H1 (cell line): ENCODE data around the gene FFAR2. TPM values are rescaled to one million over a fixed set of nuclear protein-coding genes. Genes with fewer than 3 reads are reported as not detected.

Experiments
- CTCF ChIA-PET: fragments of 300-600 bp; sonication (Branson Sonifier 250); formaldehyde crosslinking; loops from one replicate; lab custom pipeline; 2021; ENCODE audit not compliant: partially characterized antibody; lab: Charles Lee
- POLR2A ChIA-PET: fragments of 300-600 bp; sonication (Branson Sonifier 250); formaldehyde crosslinking; loops from one replicate; lab custom pipeline; 2021; ENCODE audit warnings: inconsistent platforms; ENCODE audit not compliant: partially characterized antibody; lab: Charles Lee
- DNase-seq, 2 experiments: peaks; one replicate each; pipeline versions ENCODE4 v3.0.0 to v3.0.0-alpha.2; 2010 to 2022; ENCODE audit warnings: low spot score in 2 of 2, low read depth in 1 of 2, mixed read lengths in 1 of 2
- FAIRE-seq: peaks from 2 replicates; lab custom pipeline; 2011; peaks lifted over from hg19 to GRCh38; lab: Jason Lieb, UNC
- H2AFZ ChIP-seq: 2 replicates; pipeline ENCODE4 v1.8.1; 2012; ENCODE audit warnings: low read length, inconsistent platforms
- H2AK5ac ChIP-seq: 2 replicates; pipeline ENCODE4 v1.6.1; 2013; ENCODE audit warnings: low read depth, low read length
- H2BK120ac ChIP-seq: replicated peaks from 2 replicates; pipeline ENCODE3; 2013; ENCODE audit warnings: low read depth, low read length, inconsistent platforms
- H2BK12ac ChIP-seq: 2 replicates; pipeline ENCODE4 v1.6.1; 2013; ENCODE audit warnings: low read depth, low read length
- H2BK15ac ChIP-seq: 2 replicates; pipeline ENCODE4 v1.6.1; 2013; ENCODE audit warnings: low read length
- H2BK20ac ChIP-seq: 2 replicates; pipeline ENCODE4 v1.6.1; 2013; ENCODE audit warnings: low read length
- H2BK5ac ChIP-seq: 2 replicates; pipeline ENCODE4 v1.6.1; 2013; ENCODE audit warnings: low read depth, low read length
- H3K14ac ChIP-seq: 2 replicates; pipeline ENCODE4 v1.6.1; 2013; ENCODE audit warnings: inconsistent platforms; ENCODE audit not compliant: insufficient read length
- H3K18ac ChIP-seq: 2 replicates; pipeline ENCODE4 v1.6.1; 2013; ENCODE audit warnings: low read length; ENCODE audit errors: extremely low read depth
- H3K23ac ChIP-seq: 2 replicates; pipeline ENCODE4 v1.6.1; 2013; ENCODE audit warnings: inconsistent platforms; ENCODE audit not compliant: insufficient read length
- H3K23me2 ChIP-seq: 2 replicates; pipeline ENCODE4 v1.6.1; 2013; ENCODE audit warnings: low read depth, low read length
- H3K27ac ChIP-seq: 2 replicates; pipeline ENCODE4 v1.6.1; 2011; ENCODE audit warnings: low read depth, low read length, inconsistent platforms
- H3K27me3 ChIP-seq, 4 experiments: replicated peaks in 1 of 4; 1 replicate in 1 of 4; 2 replicates in 3 of 4; pipeline versions ENCODE4 v1.6.1 to v1.8.1; 2011 to 2013; ENCODE audit warnings: low read length in 3 of 4, mild to moderate bottlenecking in 3 of 4, inconsistent platforms in 2 of 4, mixed read lengths in 2 of 4, moderate library complexity in 1 of 4; ENCODE audit not compliant: control insufficient read depth in 3 of 4, insufficient read depth in 3 of 4; ENCODE audit errors: extremely low read depth in 1 of 4
- H3K36me3 ChIP-seq, 4 experiments: 2 replicates each; pipeline versions ENCODE4 v1.6.1 to v1.8.1; 2011 to 2013; ENCODE audit warnings: mild to moderate bottlenecking in 4 of 4, low read length in 3 of 4, moderate library complexity in 2 of 4, control low read depth in 1 of 4, inconsistent platforms in 1 of 4; ENCODE audit not compliant: insufficient read depth in 4 of 4, control insufficient read depth in 2 of 4
- H3K4ac ChIP-seq: replicated peaks from 2 replicates; pipeline ENCODE3; 2013; ENCODE audit warnings: low read length, low read depth, mixed read lengths, inconsistent platforms; ENCODE audit not compliant: insufficient read length
- H3K4me1 ChIP-seq, 4 experiments: replicated peaks in 1 of 4; 1 replicate in 1 of 4; 2 replicates in 3 of 4; pipeline versions ENCODE4 v1.6.1 to v1.8.1; 2011 to 2013; ENCODE audit warnings: low read length in 3 of 4, inconsistent platforms in 2 of 4, mixed read lengths in 1 of 4; ENCODE audit not compliant: insufficient read depth in 4 of 4, control insufficient read depth in 3 of 4
- H3K4me2 ChIP-seq, 2 experiments: 2 replicates each; pipeline versions ENCODE4 v1.6.1 to v1.8.1; 2011 to 2013; ENCODE audit warnings: low read depth in 2 of 2, low read length in 2 of 2, control low read depth in 1 of 2, inconsistent platforms in 1 of 2, mild to moderate bottlenecking in 1 of 2; ENCODE audit not compliant: insufficient read depth in 1 of 2
- H3K4me3 ChIP-seq, 4 experiments: fragments of 200-600, 300-600 bp in 1 of 4; sonication (generic), shearing (Covaris generic), sonication (Bioruptor Twin) in 1 of 4; 2 replicates each; pipeline versions ENCODE4 v1.5.1 to v1.8.1; 2011 to 2016; ENCODE audit warnings: low read length in 4 of 4, low read depth in 3 of 4, control low read depth in 2 of 4, inconsistent platforms in 2 of 4, mild to moderate bottlenecking in 2 of 4, mixed read lengths in 1 of 4, moderate library complexity in 1 of 4; ENCODE audit not compliant: insufficient read depth in 2 of 4; ENCODE audit errors: extremely low read depth in 1 of 4
- H3K56ac ChIP-seq: replicated peaks from 2 replicates; pipeline ENCODE3; 2013; ENCODE audit warnings: low read depth, mild to moderate bottlenecking, mixed read lengths, low read length, inconsistent platforms; ENCODE audit not compliant: insufficient read length
- H3K79me1 ChIP-seq: 2 replicates; pipeline ENCODE4 v1.6.1; 2013; ENCODE audit warnings: low read depth, low read length, control low read depth
- H3K79me2 ChIP-seq, 2 experiments: 2 replicates each; pipeline versions ENCODE4 v1.6.1 to v1.8.1; 2012 to 2013; ENCODE audit warnings: low read length in 2 of 2, mild to moderate bottlenecking in 2 of 2, inconsistent platforms in 1 of 2; ENCODE audit not compliant: insufficient read depth in 2 of 2, control insufficient read depth in 1 of 2
- H3K9ac ChIP-seq, 4 experiments: replicated peaks in 1 of 4; 1 replicate in 1 of 4; 2 replicates in 3 of 4; pipeline versions ENCODE4 v1.6.1 to v1.8.1; 2011 to 2013; ENCODE audit warnings: low read depth in 3 of 4, low read length in 3 of 4, control low read depth in 2 of 4, mild to moderate bottlenecking in 2 of 4, moderate library complexity in 2 of 4, inconsistent platforms in 1 of 4; ENCODE audit errors: extremely low read depth in 1 of 4
- H3K9me3 ChIP-seq, 2 experiments: 2 replicates each; pipeline versions ENCODE4 v1.6.1 to v1.8.1; 2012 to 2013; ENCODE audit warnings: mild to moderate bottlenecking in 2 of 2, moderate library complexity in 2 of 2, control low read depth in 1 of 2, inconsistent platforms in 1 of 2, low read depth in 1 of 2, low read length in 1 of 2, mixed read lengths in 1 of 2; ENCODE audit not compliant: insufficient read depth in 2 of 2
- H4K20me1 ChIP-seq, 2 experiments: replicated peaks in 1 of 2; 2 replicates each; pipeline versions ENCODE3 to v1.8.1; 2011 to 2013; ENCODE audit warnings: inconsistent platforms in 2 of 2, low read length in 2 of 2, mild to moderate bottlenecking in 1 of 2; ENCODE audit not compliant: insufficient read depth in 2 of 2, control insufficient read depth in 1 of 2
- H4K5ac ChIP-seq: 2 replicates; pipeline ENCODE4 v1.6.1; 2013; ENCODE audit warnings: low read length, low read depth, mixed read lengths, inconsistent platforms; ENCODE audit not compliant: insufficient read length
- H4K8ac ChIP-seq: 2 replicates; pipeline ENCODE4 v1.8.0; 2013; ENCODE audit warnings: mild to moderate bottlenecking, moderate library complexity, low read length, inconsistent platforms; ENCODE audit not compliant: insufficient read depth; ENCODE audit errors: extremely low read depth
- H4K91ac ChIP-seq: replicated peaks from 2 replicates; pipeline ENCODE3; 2013; ENCODE audit warnings: low read length, mixed read lengths, inconsistent platforms; ENCODE audit not compliant: insufficient read length
- EZH2 ChIP-seq: fragments of 200-600 bp; sonication (generic); IDR thresholded peaks from 2 replicates; pipeline ENCODE4 v1.7.1; 2012; ENCODE audit warnings: low read depth, mild to moderate bottlenecking, moderate library complexity, low read length, inconsistent platforms; ENCODE audit not compliant: severe bottlenecking
- KDM5A ChIP-seq: fragments of 200-600 bp; IDR thresholded peaks from 2 replicates; pipeline ENCODE4 v1.7.1; 2012; ENCODE audit warnings: mild to moderate bottlenecking, low read length, inconsistent platforms, mixed read lengths
- POLR2A ChIP-seq, 2 experiments: IDR thresholded peaks; 1 replicate in 1 of 2; 2 replicates in 1 of 2; pipeline ENCODE4 v1.6.1; 2011; ENCODE audit warnings: low read depth in 2 of 2, low read length in 2 of 2, mild to moderate bottlenecking in 2 of 2; ENCODE audit errors: control extremely low read depth in 1 of 2
- SUZ12 ChIP-seq: fragments of 200-600 bp; sonication (generic); IDR thresholded peaks from 2 replicates; pipeline ENCODE4 v1.6.1; 2012; ENCODE audit warnings: mild to moderate bottlenecking, inconsistent platforms, low read length, moderate library complexity, mixed read lengths
- YY1 ChIP-seq: IDR thresholded peaks from 2 replicates; pipeline ENCODE4 v1.6.1; 2011; ENCODE audit warnings: low read depth, mild to moderate bottlenecking, low read length
- WGBS, 2 experiments: shearing (Covaris generic) in 1 of 2; methylation state at CpG; one replicate each; pipeline versions ENCODE4 v1.1.6 to v1.1.7; 2013 to 2015; ENCODE audit warnings: low lambda C conversion rate in 2 of 2, mixed read lengths in 2 of 2, inconsistent platforms in 1 of 2, low coverage in 1 of 2, missing lambda C conversion rate in 1 of 2; ENCODE audit not compliant: insufficient replicate concordance in 2 of 2, insufficient coverage in 1 of 2, insufficient read length in 1 of 2; ENCODE audit errors: extremely low coverage in 1 of 2, missing lambda C conversion rate in 1 of 2; 5-methylcytosine and 5-hydroxymethylcytosine counted together
- polyA plus RNA-seq, 7 experiments: library from polyadenylated mRNA; depleted of rRNA in 3 of 7; stranded (reverse) in 5 of 7; unstranded in 2 of 7; fragments of >200 nt in 5 of 7; fragments of 200-250 nt in 2 of 7; gene quantifications; 1 replicate in 5 of 7; 2 replicates in 1 of 7; 4 replicates in 1 of 7; pipeline versions ENCODE4 v1.2.1 to v1.2.3, GENCODE V29; 2011 to 2013; ENCODE audit warnings: missing spikeins in 2 of 7, mixed read lengths in 2 of 7
- total RNA-seq: library from RNA; stranded (reverse); fragmentation: NEBNext Ultra II Directional; extraction: Animal tissue kit (Norgen Biotek cat#: 25700); gene quantifications from 2 replicates; pipeline ENCODE4 v1.2.1, GENCODE V29; 2021

FFAR2 gene
- total and polyA plus RNA-seq, 2 of the 8 experiments (the other 6 are each of a cell fraction or from before 2014, with no cell fraction given): not detected

GRCh38 chr19:35414442-35414841 is 33.6 kb upstream of the FFAR2 start:
- no peak for DNase-seq
- no peak overlapping the region for H2AFZ ChIP-seq
- no peak overlapping the region for H2BK20ac ChIP-seq
- H4K20me1 ChIP-seq: no peaks in the 10 kb centered on the region
- no peak overlapping the region for H4K5ac ChIP-seq
- H4K8ac ChIP-seq: no peak overlapping the region
- no peaks in the 10 kb centered on the region for H3K9me3 ChIP-seq
- TF ChIP-seq POLR2A (IDR thresholded peaks at IDR 0.05; ENCODE audit: control extremely low read depth in 1 of 2, low read depth in 2 of 2, low read length in 2 of 2) (no peak), EZH2 (no peak), SUZ12 (no peak), YY1 (no peak), KDM5A (no peak)
- H3K23ac ChIP-seq: no peak overlapping the region
- no peak overlapping the region for H2BK120ac ChIP-seq
- WGBS, 2 experiments: 91% methylated on average over 3 of the region's 3 CpGs; no CpG with 5 or more reads in 1 of the 2 experiments
- no peaks in the 10 kb centered on the region for H3K79me2 ChIP-seq
- H2BK5ac ChIP-seq: no peak overlapping the region
- H3K23me2 ChIP-seq: no peaks in the 10 kb centered on the region
- no peaks in the 10 kb centered on the region for H3K27me3 ChIP-seq
- CTCF ChIA-PET: interaction anchor here (1.1 kb wide), 1 partner anchor 72 kb away, joined by 3 read pairs; no protein-coding TSS in a partner anchor
- no peak overlapping the region for H3K4me3 ChIP-seq
- H4K91ac ChIP-seq: no peak overlapping the region
- H3K79me1 ChIP-seq: no peaks in the 10 kb centered on the region
- no peak overlapping the region for H2BK15ac ChIP-seq
- H3K14ac ChIP-seq: no peak overlapping the region
- no peak for FAIRE-seq
- no peak overlapping the region for H2BK12ac ChIP-seq
- H3K56ac ChIP-seq: no peak overlapping the region
- H3K27ac ChIP-seq: no peak overlapping the region
- H3K36me3 ChIP-seq: no peaks in the 10 kb centered on the region
- no peak overlapping the region for H3K18ac ChIP-seq
- POLR2A ChIA-PET: interaction anchor here (0.6 kb wide), 1 partner anchor 82 kb away, joined by 3 read pairs; no protein-coding TSS in a partner anchor
- H3K9ac ChIP-seq: no peak overlapping the region
- no peak overlapping the region for H3K4ac ChIP-seq
- H3K4me1 ChIP-seq: no peaks in the 10 kb centered on the region
- no peak overlapping the region for H3K4me2 ChIP-seq
- no peak overlapping the region for H2AK5ac ChIP-seq
